Measurements from ENCODE around the gene TMOD1.

DNA sequence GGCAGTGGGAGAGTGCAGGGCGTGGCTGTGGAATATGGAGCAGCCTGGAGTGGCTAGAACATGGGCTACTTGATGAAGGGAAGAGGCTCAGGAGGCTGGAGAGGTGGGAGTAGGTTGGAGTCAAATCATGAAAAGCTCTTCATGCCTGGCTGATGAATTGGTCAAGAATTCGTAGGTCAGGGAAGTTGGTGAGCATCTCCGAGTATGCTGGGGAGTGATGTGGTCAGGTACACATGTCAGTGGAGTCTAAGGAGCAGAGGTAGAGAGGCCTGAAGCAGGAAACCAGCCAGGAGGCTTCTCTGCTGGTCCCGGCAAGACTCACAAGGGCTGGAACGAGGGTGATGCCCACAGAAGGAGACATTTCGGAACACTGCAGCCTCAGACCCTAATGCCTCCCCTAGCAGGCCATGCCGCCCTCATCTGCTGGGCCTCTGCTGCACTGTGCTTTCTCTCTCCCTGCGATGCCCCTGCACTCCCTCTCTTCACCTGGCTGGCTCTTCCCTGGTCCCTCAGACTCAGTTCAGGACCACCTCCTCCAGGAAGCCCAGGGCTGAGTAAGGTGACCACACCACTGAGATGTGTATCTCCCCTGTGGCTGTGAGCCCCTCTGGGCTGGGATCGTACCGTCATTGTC lies 33.6 kb downstream of the TMOD1 start:
- TF ChIP-seq, protein P1, sequence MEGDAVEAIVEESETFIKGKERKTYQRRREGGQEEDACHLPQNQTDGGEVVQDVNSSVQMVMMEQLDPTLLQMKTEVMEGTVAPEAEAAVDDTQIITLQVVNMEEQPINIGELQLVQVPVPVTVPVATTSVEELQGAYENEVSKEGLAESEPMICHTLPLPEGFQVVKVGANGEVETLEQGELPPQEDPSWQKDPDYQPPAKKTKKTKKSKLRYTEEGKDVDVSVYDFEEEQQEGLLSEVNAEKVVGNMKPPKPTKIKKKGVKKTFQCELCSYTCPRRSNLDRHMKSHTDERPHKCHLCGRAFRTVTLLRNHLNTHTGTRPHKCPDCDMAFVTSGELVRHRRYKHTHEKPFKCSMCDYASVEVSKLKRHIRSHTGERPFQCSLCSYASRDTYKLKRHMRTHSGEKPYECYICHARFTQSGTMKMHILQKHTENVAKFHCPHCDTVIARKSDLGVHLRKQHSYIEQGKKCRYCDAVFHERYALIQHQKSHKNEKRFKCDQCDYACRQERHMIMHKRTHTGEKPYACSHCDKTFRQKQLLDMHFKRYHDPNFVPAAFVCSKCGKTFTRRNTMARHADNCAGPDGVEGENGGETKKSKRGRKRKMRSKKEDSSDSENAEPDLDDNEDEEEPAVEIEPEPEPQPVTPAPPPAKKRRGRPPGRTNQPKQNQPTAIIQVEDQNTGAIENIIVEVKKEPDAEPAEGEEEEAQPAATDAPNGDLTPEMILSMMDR (IDR thresholded peaks at IDR 0.05), result no peak
- TF ChIP-seq ZFX (IDR thresholded peaks at IDR 0.05; ENCODE audit: borderline replicate concordance), result no peak

Data from 22Rv1 (cell line).